T47D (cell line): Measurements from ENCODE around the gene ERVH48-1.
A peak's percentile ranks its signal among the peaks of the same experiment; 100 is the strongest.
"Not testable (repeated sequence)": the region's sequence is repeated elsewhere in the genome, so short reads cannot be mapped to it uniquely, and the experiment has no call there.

ENCODE experiments used
- DNase-seq, 2 experiments: peaks; one replicate each; pipeline versions ENCODE4 v3.0.0 to v3.0.0-alpha.2; 2011 to 2012; ENCODE audit warnings: low read depth in 1 of 2, low spot score in 1 of 2
- JUND ChIP-seq: IDR thresholded peaks from 2 replicates; pipeline ENCODE4 v1.6.1; 2012; ENCODE audit warnings: low read depth
- in situ Hi-C: cut with HindIII; loops from 2 replicates; pipeline ENCODE4 v1.10.0; 2016; ENCODE audit warnings: low sequenced_read_pairs, low pct_unique_long_range_greater_than_20kb

Gene ERVH48-1

DNA sequence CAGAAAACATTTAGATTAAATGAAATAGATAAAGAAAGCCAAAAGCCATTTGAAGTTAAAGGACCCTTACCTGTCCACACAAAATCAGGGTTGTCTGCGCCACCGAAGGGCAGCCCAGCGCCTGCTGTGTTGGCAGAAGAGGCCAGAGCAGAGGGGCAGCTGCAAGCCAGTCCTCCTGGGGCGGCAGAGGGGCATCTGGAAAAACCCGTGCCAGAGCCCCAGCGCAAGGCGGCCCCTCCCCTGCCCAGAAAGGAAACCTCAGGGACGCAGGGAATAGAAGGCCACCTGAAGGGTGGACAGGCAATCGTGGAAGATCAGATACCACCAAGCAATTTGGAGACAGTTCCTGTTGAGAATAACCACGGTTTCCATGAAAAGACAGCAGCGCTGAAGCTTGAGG, 21.6 kb downstream of the ERVH48-1 start:
- TF ChIP-seq JUND = no peak
- no peak for DNase-seq
- in situ Hi-C loops = no loop called here

- in situ Hi-C loops = no loop called here
- DNase-seq = no peak
- TF ChIP-seq JUND = no peak
Observed at GRCh38 chr21:42900446-42900845, 25.0 kb downstream of the ERVH48-1 start.

DNA sequence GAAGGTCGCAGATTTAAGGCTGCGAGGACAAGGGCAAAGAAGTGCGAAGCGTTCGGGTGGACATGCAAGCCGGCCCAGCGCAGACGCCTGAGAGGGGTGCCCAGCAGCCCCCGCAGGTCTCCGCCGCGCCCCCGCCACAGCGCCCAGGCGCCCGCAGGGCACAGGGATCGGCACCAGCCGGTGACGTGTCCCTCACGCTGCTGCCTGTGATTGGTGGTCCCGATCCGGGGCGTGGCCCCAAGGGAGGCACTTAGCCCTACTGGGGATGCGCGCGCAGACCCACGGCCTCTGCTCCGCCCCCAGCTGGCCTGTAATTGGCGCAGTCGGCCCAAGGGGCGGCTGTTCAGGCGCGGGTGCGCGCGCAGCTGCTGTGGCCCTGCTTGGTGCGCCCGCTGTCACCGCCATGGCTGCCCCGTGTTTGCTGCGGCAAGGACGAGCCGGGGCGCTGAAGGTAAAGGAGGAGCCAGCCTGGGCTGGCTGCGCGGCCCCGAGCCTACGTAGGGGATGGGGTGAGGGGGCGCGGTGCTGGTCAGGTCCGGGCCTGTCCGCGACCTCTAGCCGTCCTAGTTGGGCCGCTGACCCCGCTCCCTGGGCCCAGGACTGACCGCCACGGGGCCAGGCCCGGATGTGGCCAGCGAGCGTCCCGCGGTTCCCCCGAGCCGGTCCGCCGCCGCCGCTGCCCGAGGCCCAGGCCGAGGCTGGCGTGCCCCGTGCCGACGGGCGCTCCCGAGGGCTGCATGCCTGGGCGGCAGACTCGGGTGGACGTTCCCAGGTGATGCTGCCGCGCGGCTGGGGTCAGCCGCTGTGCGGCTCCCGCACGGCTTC, 32.3 kb downstream of the ERVH48-1 start, which contains the start of gene NDUFV3:
Gene NDUFV3, plus strand, starts transcription at position 379 of the 825 bp plus-strand sequence. Its CDS starts 25 bp downstream, at position 404.
- TF ChIP-seq JUND = no peak
- DNase-seq = peak; percentile 87 to 99
- in situ Hi-C loops = no loop called here

DNA sequence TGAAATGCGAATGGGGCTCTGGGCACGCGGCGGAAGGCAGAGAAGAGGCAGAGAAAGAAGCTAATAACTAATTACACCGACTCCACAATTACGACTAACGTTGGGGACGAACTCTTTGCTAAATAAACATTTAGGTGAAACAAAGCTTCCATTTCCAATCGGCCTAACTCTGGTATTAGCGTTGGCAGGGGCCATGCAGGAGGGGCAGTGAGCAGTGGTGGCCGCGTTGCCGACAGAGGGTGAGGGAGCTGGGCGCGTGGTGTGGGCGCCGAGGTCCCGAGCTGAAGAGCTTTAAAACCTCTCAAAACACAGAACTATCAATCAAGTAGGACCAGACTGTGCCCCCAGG, 32.9 kb downstream of the ERVH48-1 start:
- in situ Hi-C loops = no loop called here
- DNase-seq = no peak
- TF ChIP-seq JUND = no peak

GRCh38 chr21:42887326-42887725, 38.1 kb downstream of the ERVH48-1 start:
- DNase-seq = no peak
- in situ Hi-C loops = no loop called here
- TF ChIP-seq JUND = no peak

DNA sequence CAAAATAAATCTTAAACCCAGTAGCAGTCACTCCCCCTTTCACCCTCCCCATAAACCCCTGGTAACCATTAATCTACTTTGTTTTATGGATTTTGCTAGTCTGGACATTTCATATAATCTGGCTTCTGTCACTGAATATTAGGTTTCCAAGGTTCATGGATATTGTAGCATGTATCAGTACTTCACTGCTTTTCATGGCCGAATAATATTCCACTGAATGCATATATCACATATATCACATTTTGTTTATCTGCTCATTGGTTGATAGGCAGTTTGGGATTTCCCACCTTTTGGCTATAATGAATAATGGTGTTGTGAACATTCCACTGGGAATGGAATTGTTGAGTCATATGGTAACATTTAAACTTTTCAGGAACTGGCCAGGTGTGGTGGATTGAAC, 41.5 kb downstream of the ERVH48-1 start:
- in situ Hi-C loops = no loop called here
- no peak for DNase-seq
- TF ChIP-seq JUND = no peak

- DNase-seq = no peak
- TF ChIP-seq JUND = no peak
- in situ Hi-C loops = no loop called here
Observed at GRCh38 chr21:42880352-42880751, 45.1 kb downstream of the ERVH48-1 start.

GRCh38 chr21:42878993-42879787, 46.2 kb downstream of the ERVH48-1 start, which contains the start of gene WDR4:
Gene WDR4 (minus strand): TSS chr21:42879539. CDS start chr21:42879495, 44 bp downstream.
- TF ChIP-seq JUND = no peak
- in situ Hi-C loops = no loop called here
- DNase-seq = peak; percentile 98 to 99

DNA sequence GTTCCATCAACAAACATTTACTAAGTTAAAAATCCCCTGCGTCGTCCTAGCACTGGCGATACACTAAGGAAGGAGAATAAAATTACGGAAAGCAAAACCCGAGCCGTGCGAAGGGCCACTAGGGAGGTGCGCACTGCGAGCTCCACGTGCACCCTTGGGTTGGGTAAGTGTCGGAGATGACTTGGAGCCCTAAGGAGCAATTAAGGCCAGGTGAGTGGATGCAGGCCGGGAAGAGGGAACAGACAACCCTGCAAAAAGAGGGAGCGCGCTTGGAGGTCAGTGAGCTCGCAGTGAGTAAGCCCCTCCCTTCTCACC, 46.8 kb downstream of the ERVH48-1 start:
- in situ Hi-C loops = no loop called here
- no peak for DNase-seq
- TF ChIP-seq JUND = no peak

DNA sequence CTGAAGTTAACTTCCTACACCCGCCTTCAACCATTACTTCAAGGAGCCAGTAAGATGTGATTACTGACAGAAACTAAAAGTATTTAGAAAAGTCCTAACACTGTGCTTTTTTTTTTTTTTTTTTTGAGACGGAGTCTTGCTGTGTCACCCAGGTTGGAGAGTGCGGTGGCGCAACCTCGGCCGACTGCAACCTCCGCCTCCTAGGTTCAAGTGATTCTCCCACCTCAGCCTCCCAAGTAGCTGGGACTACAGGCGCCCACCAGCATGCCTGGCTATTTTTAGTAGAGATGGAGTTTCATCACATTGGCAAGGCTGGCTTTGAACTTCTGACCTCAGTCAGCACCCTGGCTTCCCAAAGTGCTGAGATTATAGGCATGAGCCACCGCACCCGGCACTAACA, 49.6 kb downstream of the ERVH48-1 start:
- DNase-seq, in situ Hi-C loops: not testable (repeated sequence)

DNA sequence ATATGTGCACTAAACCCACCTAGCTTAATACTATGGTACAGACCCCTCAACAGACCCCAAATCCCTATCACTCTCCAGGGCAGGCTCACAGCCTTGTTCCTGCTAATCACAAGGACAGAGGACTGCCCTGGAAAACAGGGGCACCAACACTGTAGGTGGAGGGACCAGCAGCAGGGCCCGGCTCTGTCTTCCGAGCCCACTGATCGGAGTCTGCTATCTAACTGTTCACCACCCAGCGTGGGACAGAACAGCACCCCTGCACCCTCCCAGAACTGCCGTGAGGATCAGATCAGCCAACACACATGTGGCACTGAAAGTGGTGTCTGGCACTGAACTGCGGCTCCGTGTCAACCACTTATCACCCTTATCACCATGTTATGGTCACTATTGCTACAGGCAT, 52.3 kb downstream of the ERVH48-1 start:
- in situ Hi-C loops = no loop called here
- no peak for DNase-seq
- TF ChIP-seq JUND = no peak

DNA sequence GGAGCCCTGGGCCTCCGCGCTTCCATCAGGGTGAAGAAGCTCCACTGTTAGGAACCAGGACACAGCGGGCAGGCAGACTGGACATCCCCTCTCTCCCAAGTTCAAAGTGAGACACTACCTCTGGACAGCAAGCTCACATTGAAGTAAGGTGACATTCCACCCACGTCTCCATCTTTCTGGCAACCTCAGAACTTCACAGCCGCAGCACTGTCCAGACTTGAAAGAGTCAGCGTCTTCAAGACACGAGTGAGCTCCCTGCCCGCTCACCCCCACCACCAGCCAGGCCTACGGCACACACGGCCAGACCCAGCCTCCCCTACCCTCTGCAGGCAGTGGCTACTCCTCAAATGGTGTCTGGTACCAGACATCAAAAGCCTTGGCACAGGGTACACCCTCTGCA, 57.2 kb downstream of the ERVH48-1 start:
- no peak for DNase-seq
- in situ Hi-C loops = no loop called here
- no peak for TF ChIP-seq JUND
